ENCODE results near the gene CC2D1A. TPM values are rescaled to one million over a fixed set of nuclear protein-coding genes. Genes with fewer than 3 reads are reported as not detected.

The CC2D1A gene
- total RNA-seq, 1 donor = 16.6 TPM

DNA sequence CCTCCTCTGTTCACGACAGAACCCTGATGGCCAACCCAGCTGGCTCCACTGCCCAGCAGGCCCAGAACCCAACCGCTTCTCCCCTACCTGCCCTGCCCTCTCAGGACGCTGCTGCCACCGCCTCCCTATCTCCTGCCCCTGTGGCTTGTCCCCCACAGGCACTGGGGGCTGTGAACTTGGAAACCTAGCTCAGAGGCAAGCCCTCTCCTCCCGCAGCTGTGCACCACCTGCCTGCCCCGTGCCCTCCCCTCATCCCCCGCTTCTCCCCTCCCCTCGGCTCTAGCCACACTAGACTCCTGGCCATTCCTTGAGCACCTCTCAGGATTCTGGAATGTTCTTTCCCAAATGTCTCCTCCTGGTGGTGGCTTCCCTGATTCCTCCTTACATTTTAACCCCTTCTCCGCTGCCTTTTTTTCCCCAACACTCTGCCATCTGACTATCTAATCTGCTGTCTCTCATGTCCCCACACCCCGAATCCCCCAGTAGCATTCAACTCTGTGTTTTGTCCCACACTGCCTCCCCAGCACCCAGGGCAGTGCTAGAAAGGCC is 22.4 kb upstream of the CC2D1A start:
- no peak overlapping the region for H3K4me3 ChIP-seq (ENCODE audit: low read depth, low read length)
- TF ChIP-seq, protein P1, sequence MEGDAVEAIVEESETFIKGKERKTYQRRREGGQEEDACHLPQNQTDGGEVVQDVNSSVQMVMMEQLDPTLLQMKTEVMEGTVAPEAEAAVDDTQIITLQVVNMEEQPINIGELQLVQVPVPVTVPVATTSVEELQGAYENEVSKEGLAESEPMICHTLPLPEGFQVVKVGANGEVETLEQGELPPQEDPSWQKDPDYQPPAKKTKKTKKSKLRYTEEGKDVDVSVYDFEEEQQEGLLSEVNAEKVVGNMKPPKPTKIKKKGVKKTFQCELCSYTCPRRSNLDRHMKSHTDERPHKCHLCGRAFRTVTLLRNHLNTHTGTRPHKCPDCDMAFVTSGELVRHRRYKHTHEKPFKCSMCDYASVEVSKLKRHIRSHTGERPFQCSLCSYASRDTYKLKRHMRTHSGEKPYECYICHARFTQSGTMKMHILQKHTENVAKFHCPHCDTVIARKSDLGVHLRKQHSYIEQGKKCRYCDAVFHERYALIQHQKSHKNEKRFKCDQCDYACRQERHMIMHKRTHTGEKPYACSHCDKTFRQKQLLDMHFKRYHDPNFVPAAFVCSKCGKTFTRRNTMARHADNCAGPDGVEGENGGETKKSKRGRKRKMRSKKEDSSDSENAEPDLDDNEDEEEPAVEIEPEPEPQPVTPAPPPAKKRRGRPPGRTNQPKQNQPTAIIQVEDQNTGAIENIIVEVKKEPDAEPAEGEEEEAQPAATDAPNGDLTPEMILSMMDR (IDR thresholded peaks at IDR 0.05; ENCODE audit: insufficient read depth, low read length) = peak; percentile 17
- DNase-seq (ENCODE audit: low read depth) = no peak

DNA sequence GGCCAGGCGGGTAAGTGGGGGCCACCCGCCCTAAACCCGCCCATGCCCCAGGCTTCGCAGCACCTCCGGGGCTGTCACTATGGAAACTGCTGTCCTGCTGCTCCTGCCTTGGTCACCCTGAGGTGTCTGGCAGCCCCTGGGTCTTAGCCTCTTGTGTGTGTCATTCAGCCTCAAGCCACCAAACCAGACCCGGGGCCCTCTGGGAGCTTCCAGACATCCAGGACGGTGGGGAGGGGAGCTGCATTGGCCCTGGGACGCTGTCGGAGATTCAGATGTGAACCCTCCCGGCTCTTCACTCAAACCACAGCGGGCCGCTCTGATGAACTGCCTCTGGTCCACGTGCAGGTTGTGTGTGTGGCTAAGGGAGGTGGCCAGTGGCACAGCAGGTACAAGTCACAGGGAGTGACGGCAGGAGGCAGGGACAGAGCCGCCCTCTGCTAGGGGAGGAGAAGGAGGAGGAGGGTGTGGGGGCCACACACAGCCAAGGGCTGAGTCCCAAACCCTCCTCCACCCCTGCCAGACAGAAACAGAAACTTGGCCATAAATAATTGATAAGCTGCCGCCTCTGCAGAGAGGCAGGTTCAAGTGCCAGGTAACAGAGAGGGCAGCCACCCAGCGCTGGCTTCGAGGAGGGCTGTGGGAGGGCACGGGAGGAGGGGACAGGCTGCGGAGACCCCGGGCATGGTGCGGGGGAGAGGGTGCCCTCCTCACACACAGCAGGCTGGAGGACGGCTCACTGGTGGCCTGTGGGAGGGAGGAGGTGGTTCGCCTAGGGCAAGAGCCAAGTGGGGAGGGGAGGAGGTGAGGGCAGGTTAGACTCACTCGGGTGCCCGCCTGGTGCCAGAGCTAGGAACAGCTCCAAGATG is 21.0 kb upstream of the CC2D1A start:
- no peak overlapping the region for H3K4me3 ChIP-seq (ENCODE audit: low read depth, low read length)
- TF ChIP-seq, protein P1 (IDR thresholded peaks at IDR 0.05; ENCODE audit: insufficient read depth, low read length) = no peak
- no peak for DNase-seq (ENCODE audit: low read depth)

- DNase-seq (ENCODE audit: low read depth) = no peak
- TF ChIP-seq, protein P1 (IDR thresholded peaks at IDR 0.05; ENCODE audit: insufficient read depth, low read length) = no peak
- no peak overlapping the region for H3K4me3 ChIP-seq (ENCODE audit: low read depth, low read length)
These were observed 20.1 kb upstream of the CC2D1A start for GRCh38 chr19:13885826-13886365.

GRCh38 chr19:13887018-13887436 is 19.0 kb upstream of the CC2D1A start:
- no peak for DNase-seq (ENCODE audit: low read depth)
- TF ChIP-seq, protein P1 (IDR thresholded peaks at IDR 0.05; ENCODE audit: insufficient read depth, low read length) = no peak
- H3K4me3 ChIP-seq (ENCODE audit: low read depth, low read length) = no peak overlapping the region

DNA sequence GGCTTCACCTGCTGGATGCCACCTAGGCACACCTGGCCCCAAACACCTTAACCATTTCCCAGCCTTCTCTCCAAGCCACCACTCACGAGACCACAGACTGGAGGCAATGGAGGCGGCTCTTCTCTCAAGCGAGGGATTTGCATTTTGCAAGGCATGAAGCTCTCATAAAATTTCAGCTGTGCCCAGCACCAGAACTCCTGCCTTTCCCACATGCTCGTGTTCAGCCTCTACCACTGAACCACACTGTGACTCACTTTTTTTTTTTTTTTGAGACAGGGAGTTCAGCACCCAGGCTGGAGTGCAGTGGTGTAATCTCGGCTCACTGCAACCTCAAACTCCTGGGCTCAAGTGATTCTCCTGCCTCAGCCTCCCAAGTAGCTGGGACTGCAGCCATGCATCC is 18.5 kb upstream of the CC2D1A start:
- TF ChIP-seq, protein P1 (IDR thresholded peaks at IDR 0.05; ENCODE audit: insufficient read depth, low read length) = no peak
- no peak overlapping the region for H3K4me3 ChIP-seq (ENCODE audit: low read depth, low read length)
- peak; percentile 45 for DNase-seq (ENCODE audit: low read depth)

DNA sequence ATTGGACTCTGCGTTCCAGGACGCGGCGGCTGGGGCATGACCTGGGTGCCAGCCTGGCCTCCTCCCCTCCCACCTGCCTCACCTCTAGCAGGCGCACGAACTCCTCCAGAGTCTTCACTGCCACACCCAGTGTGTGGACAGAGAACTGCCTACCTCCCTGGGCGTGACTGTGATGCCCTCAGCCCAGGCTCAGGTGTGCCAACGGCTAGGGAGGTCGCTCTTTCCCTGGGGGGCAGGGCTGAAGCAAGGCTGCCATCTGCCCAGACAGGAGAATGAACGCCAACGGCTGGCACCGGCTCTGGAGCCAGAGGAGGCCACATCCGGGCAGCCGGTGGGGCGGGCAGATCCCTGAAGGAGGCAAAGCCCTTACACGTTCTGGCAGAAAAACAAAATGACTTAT is 17.7 kb upstream of the CC2D1A start:
- H3K4me3 ChIP-seq (ENCODE audit: low read depth, low read length) = no peak overlapping the region
- TF ChIP-seq, protein P1 (IDR thresholded peaks at IDR 0.05; ENCODE audit: insufficient read depth, low read length) = no peak
- DNase-seq (ENCODE audit: low read depth) = no peak
